Mucosa of gallbladder (tissue), 1 donor: ENCODE data around the gene ACTL6B. TPM values are rescaled to one million over a fixed set of nuclear protein-coding genes. Genes with fewer than 3 reads are reported as not detected.

Experiments
- DNase-seq: peaks from one replicate; pipeline ENCODE4 v3.0.0-alpha.2; 2020; ENCODE audit warnings: low spot score
- total RNA-seq: library from RNA; stranded (reverse); gene quantifications from one replicate; pipeline ENCODE4 v1.2.1, GENCODE V29; 2021
- donor health status: DM: no; HTN: no; CAD: no.

The ACTL6B gene
- total RNA-seq, 1 donor from 2014 or later: 0.14 TPM

DNA sequence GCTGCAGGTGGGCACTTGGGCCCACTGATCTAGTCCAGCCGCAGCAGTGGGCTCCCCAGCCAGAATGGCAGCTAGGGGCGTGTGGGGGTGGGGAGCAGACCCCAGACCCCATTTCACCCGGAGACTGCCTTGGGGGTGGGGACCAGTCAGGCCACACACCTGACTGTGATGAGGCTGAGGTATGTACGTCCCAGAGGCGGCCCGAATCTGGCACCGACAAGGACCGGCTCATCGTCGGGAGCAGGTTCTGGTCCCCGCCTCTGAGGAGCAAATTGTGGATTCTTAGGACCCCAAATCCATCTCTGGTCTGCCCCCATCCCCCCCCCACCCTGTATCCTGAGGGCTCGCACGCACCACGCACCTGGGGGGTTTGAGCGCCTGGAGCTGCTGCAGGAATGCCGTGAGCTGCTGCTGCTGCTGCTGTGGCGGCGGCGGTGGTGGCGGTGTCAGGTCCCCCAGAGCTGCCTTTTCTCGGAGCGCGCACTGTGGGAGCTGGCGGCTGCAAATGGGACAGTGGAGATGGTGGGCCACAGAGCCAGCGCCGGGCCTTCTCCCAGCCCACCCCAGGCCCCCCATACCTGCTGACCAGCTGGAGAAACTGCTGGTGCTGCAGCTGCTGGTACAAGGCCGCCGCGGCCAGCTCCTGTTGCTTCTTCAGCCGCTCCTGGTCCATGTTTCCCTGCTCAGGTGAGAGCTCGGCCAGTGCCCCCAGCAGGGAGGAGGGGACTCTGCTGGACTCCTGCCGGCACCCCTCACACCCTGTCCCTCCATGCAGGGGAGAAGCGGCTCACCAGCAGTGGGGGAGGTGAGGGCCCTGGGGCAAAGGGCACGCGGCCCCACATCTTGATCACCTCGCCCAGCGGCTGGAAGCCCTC is 27.6 kb upstream of the ACTL6B start:
- DNase-seq: no peak

DNA sequence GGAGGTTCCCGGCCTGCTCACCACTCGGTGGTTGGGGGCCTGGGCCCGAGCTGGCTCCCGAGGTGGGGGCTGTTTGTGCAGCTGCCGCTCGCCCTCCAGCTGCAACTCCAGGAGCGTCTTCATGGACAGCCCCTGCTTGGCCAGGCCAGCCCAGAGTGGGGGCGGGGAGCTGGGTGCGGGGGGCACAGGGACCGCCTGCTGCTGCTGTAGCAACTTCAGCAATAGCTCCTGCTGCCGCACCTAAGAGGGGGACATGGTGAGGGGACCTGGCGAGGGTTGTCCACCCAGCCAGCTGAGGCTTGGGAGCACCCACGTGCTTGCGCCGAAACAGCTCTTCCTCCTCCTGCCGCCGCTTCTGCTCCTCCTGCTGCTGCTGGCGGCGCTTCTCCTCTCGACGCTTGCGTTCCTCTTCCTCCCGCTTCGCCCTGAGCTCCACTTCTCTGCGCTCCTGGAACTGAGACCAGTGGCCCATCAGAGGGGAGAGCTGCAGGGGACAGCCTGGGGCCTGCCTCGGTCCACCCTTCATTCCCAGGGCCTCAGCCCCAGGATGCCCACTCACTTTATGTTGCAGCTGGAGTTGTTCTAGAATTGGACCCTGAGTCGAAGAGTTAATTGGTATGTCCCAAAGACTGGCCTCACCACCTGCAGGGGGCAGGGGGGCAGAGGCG is 26.9 kb upstream of the ACTL6B start:
- DNase-seq: no peak

DNA sequence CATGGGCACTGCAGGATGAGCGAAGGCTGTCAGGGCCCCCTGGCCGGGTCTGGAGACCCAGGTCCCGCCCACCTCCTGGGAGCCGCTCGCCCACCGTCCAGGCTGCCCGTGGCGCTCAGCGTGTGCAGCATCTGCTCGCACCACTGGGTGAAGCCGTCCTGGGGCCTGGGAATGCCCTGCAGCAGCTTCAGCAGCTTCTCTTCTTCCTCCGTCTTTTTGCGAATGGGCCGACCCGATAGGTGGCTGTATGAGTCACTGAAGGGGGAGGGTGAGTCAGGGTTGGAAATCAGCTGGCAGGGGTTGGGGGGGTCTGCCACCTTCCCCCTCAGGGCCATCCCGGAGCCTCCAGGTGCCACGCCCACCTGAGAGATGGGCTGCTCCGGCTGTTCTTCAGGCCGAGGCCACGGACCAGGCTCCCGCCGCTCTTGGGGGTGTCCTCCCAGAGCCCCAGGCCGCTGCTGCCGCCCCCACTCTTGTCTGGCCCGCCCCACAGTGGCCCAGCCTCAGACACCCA is 26.0 kb upstream of the ACTL6B start:
- DNase-seq: no peak

DNA sequence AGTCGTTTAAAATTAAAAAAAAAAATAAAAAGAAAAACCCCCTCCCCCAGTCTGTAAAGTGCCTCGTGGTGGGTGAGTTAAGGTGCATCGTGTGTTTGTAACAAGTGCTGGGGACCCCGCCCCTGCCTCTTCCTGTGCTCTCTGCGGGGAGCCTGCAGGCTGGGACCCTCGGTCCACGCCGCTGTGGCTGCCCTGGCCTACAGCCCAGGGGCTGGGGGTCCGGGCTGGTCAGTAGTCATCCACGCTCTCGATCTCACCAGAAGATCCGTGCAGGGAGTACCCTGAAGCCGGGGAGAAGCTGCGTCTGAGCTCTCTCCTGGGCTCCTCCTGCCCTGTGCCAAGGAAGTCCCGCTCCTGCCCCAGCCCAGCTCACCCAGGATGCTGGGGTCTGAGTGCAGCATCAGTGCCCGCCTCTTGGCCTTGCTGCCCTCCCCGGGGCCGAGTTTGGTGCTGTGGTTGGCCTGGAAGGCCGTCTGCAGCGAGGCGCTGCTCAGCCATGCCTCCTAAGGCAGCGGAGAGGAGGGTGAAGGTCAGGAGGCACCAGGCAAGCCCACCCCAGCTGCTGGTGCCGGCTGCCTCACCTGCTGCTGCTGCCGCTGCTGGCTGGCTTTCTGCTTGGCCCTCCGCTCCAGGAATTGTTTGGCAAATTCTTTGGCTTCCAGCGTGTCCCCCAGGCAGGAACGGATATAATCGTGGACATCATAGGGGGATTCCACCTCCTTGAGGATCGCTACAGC is 25.4 kb upstream of the ACTL6B start:
- DNase-seq: no peak

DNA sequence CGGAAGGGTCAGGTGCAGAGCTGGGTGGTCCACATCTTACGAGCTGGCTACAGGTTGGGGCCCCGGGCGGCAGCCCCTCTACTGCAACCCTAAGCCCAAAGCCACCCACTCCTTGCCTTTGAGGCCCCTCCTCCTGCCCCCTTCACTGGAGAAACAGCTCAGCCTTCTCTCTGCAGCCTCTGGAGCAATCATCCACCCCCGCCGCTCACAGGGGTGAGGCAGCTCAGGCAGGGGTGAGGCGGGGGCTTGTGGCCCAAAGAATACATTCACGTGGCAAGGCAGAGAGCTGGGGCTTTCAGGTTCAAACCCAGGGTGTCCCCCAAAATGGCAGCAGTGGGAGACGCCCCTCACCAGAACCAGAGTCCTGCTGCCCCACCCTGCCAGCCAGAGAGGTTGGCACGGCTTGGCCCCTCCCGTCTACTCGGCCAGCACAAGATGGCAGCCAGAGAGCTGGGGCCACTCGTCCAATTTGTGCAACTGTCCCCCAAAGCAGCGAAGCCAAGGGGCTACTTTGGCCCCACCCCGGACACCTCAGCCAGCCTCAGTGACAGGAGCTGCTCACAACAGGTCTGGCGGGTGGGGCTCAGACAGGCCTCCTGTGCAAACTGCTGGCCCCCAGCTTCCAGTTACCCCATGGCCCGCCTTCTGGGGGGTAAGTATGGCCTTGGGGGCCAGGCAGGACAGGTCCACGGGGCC is 24.5 kb upstream of the ACTL6B start:
- DNase-seq: no peak

DNA sequence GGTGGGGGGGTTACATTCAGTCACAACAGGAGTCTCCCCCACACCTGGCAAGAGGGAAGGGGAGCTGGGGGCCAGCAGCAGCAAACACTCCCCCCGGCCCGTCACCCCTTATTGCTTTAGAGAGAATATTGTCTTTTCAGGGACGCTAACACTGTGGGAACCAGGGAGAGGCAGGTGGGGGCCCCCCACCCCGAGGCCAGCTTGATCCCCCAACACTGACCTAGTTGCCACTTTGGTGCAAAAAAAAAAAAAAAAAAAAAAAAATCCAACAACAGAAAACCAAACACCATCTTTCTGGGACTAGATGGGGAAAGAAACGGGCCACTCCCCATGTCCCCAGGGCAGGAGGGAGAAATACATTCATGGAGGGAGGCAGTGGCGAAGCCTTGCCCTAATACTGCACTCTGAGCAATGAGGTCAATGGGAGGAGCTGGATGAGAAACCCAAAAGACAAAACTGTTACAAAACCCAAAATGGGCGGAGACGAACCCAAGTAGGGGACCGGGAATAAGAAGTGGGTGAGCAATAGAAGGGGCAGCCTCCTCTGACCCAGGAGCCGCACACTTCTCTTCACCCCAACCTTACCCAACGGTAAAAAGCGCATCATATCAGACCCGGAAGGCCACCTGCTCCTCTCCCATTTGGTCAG is 23.8 kb upstream of the ACTL6B start:
- DNase-seq: no peak

DNA sequence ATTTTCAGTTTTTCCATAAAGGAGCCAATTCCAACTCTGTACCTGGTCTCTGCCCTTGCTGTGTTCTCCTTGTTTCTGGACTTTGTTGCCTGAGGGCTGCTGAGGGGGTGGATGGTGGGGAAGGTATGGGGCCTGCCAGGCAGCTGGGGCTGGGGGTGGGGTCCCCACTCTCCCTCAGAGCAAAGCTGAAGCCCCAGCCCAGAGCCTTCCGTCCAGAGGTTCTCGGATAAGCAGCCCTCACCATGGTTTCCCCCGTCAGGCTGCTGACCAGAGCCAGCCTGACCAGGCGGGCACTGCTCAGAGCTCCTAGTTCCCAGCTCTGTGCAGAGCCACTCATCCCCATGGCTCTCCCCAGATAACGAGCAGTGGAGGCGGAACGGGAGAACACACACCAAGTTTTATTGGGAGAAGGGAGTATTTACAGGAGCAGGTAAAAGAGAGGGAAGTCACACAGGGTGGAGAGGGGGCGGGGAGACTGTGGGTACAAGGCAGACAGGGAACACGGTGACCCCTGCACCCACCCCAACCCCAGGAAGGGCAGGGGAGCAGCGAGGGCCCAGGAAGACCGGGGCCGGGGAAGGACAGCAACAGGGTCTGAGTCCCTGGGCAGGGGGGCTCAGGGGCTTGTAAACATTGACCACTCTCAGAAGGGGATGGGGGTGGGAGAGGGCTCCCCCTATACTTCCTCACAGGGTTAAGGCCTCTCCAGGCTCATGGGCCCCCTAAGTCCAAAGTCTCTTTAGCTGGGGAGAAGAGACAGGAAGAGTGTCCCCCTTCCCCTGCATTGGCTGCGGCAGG is 23.1 kb upstream of the ACTL6B start:
- DNase-seq: no peak

DNA sequence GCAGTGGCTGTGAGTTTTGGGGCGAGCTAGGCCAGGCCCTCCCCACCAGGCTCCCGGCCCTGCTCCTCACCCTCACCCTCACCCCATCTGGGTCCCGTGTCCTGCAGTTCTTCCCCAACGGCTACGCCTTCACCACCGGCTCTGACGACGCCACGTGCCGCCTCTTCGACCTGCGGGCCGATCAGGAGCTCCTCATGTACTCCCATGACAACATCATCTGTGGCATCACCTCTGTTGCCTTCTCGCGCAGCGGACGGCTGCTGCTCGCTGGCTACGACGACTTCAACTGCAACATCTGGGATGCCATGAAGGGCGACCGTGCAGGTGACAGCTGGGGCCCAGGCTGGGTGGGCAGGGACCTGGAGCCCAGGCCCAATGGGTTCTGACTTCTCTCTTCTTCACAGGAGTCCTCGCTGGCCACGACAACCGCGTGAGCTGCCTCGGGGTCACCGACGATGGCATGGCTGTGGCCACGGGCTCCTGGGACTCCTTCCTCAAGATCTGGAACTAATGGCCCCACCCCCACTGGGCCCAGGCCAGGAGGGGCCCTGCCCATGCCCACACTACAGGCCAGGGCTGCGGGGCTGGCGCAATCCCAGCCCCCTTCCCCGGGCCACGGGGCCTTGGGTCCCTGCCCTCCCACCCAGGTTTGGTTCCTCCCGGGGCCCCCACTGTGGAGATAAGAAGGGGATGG is 22.2 kb upstream of the ACTL6B start:
- no peak for DNase-seq

DNA sequence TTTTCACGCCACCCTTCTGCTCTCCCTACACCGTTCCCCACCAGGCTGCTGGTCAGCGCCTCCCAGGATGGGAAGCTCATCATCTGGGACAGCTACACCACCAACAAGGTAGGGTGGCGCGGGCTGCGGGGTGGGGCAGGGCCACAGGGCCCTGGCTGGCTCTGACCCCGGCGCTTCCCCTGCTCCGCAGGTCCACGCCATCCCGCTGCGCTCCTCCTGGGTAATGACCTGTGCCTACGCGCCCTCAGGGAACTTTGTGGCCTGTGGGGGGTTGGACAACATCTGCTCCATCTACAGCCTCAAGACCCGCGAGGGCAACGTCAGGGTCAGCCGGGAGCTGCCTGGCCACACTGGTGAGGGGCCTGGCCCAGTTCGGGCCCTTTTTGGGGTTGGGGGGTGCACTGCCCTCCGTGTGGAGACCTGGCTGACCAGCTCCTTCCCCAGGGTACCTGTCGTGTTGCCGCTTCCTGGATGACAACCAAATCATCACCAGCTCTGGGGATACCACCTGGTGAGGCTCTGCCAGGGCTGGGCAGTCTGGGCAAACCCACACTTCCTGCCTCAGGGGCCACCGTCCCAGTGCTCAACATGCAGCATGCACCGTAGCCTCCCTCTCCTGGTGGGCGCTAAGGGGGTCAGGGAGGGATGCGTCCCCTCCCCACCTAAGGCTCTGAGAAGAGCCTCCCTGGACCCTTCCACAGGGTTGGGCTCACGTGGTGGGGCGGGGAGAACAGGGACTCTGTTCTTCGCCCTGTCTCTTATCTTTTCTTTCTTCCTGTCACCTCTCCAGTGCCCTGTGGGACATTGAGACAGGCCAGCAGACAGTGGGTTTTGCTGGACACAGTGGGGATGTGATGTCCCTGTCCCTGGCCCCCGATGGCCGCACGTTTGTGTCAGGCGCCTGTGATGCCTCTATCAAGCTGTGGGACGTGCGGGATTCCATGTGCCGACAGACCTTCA is 21.3 kb upstream of the ACTL6B start:
- no peak for DNase-seq

DNA sequence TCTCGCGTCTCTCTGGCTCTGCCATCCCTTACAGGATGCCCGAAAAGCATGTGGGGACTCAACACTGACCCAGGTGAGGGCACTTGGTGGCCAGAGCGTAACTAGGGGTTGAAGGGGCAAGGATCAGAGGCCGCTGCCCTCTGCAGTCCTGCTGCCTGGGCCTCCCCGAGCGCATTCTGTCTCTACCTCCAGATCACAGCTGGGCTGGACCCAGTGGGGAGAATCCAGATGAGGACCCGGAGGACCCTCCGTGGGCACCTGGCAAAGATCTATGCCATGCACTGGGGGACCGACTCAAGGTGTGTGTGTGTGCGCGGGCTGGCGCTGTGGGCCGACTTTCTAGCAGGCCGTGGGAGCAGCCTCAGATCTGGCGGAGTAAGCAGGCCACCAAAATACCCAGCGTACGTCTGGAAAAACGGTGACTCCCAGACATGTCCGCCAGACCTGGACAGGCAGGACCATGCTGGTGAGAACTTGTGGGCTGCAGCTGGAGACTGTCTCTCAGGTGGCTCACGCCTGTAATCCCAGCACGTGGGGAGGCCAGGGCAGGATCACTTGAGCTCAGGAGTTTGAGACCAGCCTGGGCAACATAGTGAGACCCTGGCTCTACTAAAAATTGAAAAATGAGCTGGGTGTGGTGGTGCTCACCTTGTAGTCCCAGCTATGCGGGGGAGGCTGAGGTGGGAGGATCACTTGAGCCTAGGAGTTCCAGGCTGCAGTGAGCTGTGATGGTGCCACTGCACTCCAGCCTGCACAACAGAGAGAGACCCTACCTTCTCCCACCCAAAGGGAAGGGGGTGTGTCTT is 20.5 kb upstream of the ACTL6B start:
- DNase-seq: no peak

DNA sequence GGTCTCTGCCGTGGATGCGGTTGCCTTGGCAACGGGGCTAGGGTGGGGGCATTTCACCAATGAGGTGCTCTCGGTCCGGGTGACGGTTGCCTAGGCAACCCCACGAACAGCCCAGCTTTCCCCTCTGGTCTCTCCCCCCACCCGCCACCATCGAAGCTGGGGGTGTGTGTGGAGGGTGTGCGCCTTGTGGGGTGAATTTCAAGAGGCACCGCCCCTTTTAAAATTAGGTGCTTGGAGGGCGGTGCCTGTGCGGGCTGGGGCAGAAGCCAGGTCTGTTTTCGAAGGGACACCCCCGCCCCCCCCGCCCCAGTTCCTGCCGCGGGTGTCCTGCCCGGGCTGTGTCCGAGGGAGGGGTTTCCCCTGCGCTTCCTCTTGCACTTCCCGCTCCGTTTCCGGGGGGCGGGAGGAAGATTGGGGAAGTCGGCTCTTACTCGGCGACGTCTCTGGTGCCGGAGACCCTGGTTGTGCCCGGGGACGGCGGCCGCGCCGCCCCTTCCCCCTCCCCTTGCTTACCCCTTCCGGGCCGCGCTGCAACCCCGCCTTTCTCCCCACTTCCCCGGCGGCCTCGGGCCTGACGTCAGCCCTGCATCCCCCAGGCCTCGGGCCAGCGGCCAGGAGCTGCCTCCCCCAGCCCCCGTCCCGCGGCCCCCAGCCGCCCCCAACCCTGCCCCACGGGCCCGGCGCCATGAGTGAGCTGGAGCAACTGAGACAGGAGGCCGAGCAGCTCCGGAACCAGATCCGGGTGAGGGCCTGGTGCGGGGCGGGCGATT is 19.5 kb upstream of the ACTL6B start:
- peak; percentile 76 for DNase-seq

DNA sequence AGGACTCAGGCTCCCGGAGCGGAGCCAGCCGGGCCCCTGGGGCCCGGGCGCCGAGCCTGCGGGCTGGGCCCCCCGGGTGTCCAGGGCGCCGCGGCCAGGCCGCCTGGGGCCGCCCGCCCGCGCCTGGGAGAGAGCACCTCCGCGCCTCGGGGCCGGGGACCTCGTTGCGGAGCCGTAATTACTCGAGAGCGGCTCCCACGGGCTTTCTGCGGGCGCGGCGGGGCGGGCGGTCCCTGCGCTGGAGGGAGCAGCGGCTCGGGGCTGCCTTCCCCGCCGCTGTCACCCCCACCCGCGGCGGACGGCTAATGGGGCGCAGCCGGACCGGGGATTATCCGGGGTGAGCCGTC is 18.8 kb upstream of the ACTL6B start:
- DNase-seq: no peak

DNA sequence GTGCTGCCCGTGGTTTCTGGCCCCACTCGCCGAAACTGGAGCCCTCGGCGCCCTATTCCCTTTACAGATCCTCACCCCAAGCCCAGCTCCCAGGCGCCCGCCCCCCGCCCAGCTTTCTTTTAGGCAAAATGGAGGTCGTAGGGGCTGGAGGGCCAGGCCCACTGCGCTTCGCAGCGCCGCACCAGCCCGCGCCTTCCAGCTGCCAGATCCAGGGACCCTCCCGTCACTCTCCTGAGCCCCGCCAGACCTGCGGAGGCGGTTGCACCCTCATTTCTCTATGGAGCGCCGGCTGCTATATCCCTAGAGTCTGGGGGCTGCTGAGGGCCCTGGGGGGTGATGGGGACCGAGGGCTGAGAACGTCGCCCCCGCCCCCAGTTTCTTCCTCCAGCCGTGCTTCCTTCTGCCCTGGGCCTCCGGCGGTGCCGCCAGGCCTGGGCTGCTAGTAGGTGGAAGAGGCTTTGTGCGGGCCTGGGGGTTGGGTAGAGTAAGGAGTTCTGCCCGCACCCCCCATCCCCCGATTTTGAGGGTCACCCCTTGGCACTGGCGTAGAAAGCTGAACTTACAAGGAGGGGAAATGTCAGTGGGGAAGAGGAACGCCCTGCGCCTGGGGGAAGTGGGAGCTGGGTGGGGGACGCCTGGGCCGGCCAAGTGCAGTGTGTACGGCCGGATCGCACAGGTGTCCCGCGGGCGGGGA is 18.3 kb upstream of the ACTL6B start:
- DNase-seq: no peak

DNA sequence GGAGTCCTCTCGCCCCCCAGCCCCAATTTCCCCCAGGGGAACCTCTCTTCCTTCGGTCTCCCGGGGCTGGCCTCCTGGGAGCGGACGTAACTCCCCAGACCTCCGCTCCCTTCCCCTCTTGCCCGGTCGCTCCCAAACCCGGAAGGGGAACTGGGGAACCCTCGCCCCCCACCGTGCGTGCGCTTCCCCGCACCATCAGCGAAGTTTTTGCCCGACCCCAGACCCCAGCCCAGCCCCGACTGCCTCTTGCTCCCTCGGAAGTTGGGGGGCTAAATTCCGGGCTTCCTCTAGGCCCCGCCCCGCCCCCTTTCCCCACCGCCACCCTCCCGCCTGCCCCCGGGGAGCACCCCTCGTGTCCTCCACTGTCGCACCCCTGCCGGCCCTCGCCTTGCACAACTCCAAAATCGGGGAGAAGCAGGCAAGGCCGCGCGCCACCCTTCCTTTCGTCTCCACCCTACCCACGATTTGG is 17.7 kb upstream of the ACTL6B start:
- no peak for DNase-seq

DNA sequence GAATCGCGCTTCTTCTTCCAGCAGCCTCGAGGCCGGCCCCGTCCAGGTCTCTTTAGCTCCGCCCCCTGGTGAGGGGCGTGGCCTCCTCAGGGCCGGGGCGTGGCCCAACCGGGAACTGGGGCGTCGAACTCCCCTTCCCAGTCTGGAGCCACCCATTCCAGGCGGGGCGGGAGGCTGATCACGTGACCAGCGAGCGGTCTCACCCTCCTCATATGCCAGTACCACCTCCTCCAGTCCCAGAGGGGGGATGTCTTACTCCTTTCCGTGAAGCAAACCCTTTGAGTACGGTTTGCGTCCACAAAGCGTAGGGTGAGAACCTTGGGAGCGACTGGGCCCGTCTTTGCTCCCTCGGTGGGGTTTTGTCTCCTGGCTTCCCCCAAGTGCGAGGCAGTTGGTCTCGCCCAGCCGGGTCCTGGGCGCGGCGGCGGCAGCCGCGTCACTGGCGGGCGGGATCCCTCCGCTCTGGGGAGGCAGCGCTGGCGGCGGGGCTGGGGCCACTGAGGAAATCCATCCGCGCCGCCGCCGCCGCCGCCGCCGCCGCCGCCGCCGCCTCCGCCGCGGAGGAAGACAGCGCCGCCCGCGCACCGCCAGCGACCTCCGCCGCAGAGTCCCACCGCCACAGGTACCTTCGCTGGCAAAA is 17.2 kb upstream of the ACTL6B start, which contains the start of gene GNB2:
Gene GNB2, plus strand, starts transcription at position 439 of the 640 bp plus-strand sequence. CDS start 2,526 bp downstream, outside the sequence.
- DNase-seq: peak; percentile 99
